AG04449 (cell line): ENCODE data around the gene BACE1-AS.

Experiments used
- CTCF ChIA-PET: fragments of 350-600 bp; formaldehyde crosslinking; extraction: SDS; loops from one replicate; lab custom pipeline; 2021; ENCODE audit warnings: antibody characterized with exemption; lab: Yijun Ruan, JAX
- POLR2A ChIA-PET: fragments of 400-600, 350-600 bp; formaldehyde crosslinking; extraction: SDS; loops from one replicate; lab custom pipeline; 2020; ENCODE audit warnings: antibody characterized with exemption, inconsistent platforms; lab: Yijun Ruan, JAX
- DNase-seq: peaks from one replicate; pipeline ENCODE4 v3.0.0-alpha.2; 2010; ENCODE audit warnings: low read depth, low spot score
- H3K4me3 ChIP-seq: 2 replicates; pipeline ENCODE4 v1.5.1; 2011; ENCODE audit warnings: low read depth, mild to moderate bottlenecking, control low read depth, low read length
- CTCF ChIP-seq: IDR thresholded peaks from one replicate; pipeline ENCODE4 v1.5.1; 2011; ENCODE audit warnings: mild to moderate bottlenecking, moderate library complexity, low read length, control low read depth, inconsistent platforms; ENCODE audit not compliant: insufficient read depth; ENCODE audit errors: missing control alignments

Gene BACE1-AS

DNA sequence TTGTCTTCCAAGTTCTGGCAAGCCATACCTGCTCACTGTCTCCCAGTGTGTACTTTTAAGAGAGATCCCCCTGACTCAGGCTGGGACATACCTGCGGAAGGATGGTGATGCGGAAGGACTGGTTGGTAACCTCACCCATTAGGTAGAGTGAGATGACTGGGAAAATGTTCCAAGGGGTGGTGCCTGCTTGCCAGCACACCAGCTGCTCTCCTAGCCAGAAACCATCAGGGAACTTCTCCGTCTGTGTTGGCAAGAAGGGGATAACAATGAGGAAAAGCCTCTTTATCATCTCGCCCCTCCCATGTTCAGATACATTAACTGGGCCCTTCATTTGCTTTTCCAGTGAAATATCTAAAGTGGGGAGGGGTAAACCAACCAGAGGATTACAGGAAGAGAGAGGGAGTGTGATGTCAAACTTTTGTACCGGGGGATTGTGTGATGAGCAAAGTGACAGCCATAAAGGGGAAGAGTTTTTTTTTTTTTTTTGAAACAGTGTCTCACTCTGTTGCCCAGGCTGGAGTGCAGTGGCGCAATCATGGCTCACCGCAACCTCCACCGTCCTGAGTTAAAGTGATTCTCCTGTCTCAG lies at the start of gene BACE1-AS:
Gene BACE1-AS (plus strand): TSS at position 538 of the 588 bp plus-strand sequence.
- CTCF ChIA-PET, result no interaction called here
- TF ChIP-seq CTCF, result no peak
- POLR2A ChIA-PET, result no interaction called here
- DNase-seq, result no peak
- H3K4me3 ChIP-seq, result no peak within 1 kb of the TSS

DNA sequence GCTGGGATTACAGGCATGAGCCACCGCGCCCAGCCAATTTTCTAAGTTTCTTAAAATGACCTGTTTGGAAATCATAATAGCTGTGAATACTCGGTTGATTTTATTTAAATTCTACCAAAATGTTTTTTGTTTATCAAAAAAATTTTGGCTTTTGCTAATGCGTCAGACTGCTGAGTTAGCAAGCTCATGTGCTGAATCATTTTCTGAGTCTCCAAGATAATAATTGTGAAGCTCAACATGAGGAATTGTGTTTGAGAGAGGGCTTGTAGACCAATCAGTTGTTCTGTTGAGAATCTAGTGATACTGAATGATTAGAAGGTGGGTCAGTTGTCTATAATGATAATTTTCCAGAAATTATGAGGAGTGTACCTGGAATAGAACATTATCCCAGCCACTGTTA lies 42.8 kb upstream of the BACE1-AS start:
- no peak for DNase-seq
- no peak overlapping the region for H3K4me3 ChIP-seq
- no peak for TF ChIP-seq CTCF
- CTCF ChIA-PET, result interaction anchor here (1.1 kb wide), 1 partner anchor 17 kb away, joined by 3 read pairs; the partner anchor contains the start of gene PCSK7
- POLR2A ChIA-PET, result no interaction called here

DNA sequence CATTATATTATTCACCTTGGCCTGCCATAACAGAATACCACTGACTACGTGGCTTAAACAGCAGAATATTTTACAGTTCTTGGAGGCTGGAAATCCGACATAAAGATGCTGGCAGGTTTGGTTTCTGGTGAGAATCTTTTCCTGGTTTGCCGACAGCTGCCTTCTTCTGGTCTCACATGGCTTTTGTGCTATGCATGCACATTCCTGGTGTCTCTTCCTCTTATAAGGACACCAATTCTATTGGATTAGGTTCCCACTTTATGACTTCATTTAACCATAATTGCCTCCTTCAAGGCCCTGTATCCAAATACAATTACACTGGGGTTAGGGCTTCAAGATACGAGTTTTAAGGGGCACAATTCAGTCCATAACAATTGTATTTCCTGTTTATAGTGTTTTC lies 41.6 kb upstream of the BACE1-AS start:
- no peak overlapping the region for H3K4me3 ChIP-seq
- ChIA-PET POLR2A (no interaction called here), CTCF (no interaction called here)
- DNase-seq, result no peak
- TF ChIP-seq CTCF, result no peak

DNA sequence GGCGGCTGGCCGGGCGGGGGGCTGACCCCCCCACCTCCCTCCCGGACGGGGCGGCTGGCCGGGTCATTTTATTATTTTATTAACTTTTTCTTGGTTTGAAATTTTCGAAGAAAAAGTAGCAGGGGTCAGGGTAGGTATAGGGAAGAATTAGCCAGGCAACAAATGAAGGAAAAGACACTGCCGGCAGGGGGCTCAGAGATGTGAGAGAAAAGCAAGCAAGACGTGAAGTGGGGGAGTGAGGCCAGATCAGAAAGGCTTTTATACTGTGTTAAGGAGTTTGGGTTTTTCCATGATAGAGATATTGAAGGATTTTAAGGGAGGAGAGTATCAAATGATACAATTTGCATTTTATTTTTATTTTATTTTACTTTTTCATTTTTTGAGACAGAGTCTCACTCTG lies 39.6 kb upstream of the BACE1-AS start:
- CTCF ChIA-PET, result no interaction called here
- TF ChIP-seq CTCF, result no peak
- POLR2A ChIA-PET, result no interaction called here

DNA sequence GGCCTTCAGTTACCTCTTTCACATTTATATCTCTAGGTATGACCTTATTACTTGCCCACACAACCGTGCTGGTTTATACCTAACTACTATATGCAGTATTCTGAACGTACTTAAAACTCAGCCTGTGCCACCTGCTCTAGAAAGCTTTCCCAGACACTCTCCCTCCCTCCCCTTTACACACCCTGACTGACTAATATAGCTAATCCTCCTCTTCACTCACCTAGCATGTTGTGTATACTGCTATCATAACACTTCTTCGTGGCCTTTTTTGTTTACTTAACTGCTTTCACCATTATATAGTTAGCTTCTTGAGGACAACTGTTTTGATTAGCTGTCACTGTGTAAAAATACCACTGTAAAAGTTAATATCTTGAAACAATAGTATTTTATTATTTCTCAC lies 35.2 kb upstream of the BACE1-AS start:
- DNase-seq, result no peak
- H3K4me3 ChIP-seq, result no peak overlapping the region
- ChIA-PET POLR2A (no interaction called here), CTCF (interaction anchor here (0.8 to 2.0 kb wide), 2 partner anchors 10 to 13 kb away, joined by 4 to 8 read pairs; no protein-coding TSS in a partner anchor)
- TF ChIP-seq CTCF, result no peak

More for the DNA sequence above, 39.6 kb upstream of the BACE1-AS start:
- no peak overlapping the region for H3K4me3 ChIP-seq
- DNase-seq, result no peak

- ChIA-PET CTCF (interaction anchor here (0.8 to 2.0 kb wide), 2 partner anchors 10 to 14 kb away, joined by 4 to 8 read pairs; no protein-coding TSS in a partner anchor), POLR2A (no interaction called here)
- no peak for TF ChIP-seq CTCF
- DNase-seq, result no peak
- no peak overlapping the region for H3K4me3 ChIP-seq
These were observed 34.6 kb upstream of the BACE1-AS start for GRCh38 chr11:117256573-117256972.
